ENCODE measurements around the gene ZNF346.
A peak's percentile ranks its signal among the peaks of the same experiment; 100 is the strongest.

ZNF346 gene

GRCh38 chr5:177086654-177087397 lies 64.3 kb downstream of the ZNF346 start, which contains the start of gene FGFR4:
Gene FGFR4, plus strand, starts transcription at chr5:177086915. Its CDS starts 2,688 bp downstream, at chr5:177089603.
- Mint-ChIP-seq H3K27ac (peak within 1 kb of the TSS; percentile 86 to 92 (median 91)), H3K36me3 (ENCODE audit: low read depth) (peaks cover 7% of the 10 kb centered on the region), H3K4me3 (peak within 1 kb of the TSS; percentile 79 to 88 (median 88)), H3K4me1 (peaks cover 34% of the 10 kb centered on the region), H3K27me3 (ENCODE audit: low read depth) (peaks cover 14% of the 10 kb centered on the region), H3K9me3 (no peaks in the 10 kb centered on the region)
- TF ChIP-seq, protein P1, sequence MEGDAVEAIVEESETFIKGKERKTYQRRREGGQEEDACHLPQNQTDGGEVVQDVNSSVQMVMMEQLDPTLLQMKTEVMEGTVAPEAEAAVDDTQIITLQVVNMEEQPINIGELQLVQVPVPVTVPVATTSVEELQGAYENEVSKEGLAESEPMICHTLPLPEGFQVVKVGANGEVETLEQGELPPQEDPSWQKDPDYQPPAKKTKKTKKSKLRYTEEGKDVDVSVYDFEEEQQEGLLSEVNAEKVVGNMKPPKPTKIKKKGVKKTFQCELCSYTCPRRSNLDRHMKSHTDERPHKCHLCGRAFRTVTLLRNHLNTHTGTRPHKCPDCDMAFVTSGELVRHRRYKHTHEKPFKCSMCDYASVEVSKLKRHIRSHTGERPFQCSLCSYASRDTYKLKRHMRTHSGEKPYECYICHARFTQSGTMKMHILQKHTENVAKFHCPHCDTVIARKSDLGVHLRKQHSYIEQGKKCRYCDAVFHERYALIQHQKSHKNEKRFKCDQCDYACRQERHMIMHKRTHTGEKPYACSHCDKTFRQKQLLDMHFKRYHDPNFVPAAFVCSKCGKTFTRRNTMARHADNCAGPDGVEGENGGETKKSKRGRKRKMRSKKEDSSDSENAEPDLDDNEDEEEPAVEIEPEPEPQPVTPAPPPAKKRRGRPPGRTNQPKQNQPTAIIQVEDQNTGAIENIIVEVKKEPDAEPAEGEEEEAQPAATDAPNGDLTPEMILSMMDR (IDR thresholded peaks at IDR 0.05; ENCODE audit: unreplicated experiment in 3 of 3): peak; percentile 72 to 92 (median 78)

DNA sequence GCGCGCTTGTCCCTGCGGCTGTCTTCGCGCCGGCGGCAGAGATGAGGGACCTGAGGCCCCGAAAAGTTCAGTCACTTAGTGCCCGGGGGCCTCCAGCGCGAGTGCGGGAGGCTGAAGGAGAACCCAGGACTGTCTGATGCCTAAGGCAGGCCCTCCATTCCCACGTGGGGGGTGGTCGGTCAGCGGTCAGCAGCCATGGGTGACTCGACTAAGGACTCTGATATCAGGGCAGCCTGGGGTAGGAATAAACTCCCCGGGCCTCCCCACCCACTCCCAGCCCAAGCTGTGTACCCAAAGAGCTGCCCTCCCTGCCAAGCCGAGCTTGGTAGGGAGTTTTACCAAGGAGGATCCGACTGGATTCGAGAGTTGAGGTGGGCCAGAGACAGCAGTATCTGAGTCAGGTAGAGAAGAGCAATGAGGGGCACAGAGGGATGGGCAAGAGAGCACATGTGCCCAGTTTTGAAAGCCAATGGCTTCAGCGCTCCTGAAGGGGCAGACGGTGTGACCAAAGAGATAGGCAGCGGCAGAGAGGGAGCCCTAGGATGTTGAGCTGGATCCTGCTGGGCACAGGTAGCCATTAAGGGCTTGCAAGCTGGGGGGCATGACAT lies 65.0 kb downstream of the ZNF346 start:
- Mint-ChIP-seq H3K9me3 (no peaks in the 10 kb centered on the region), H3K27me3 (ENCODE audit: low read depth) (peaks cover 14% of the 10 kb centered on the region), H3K4me1 (peaks cover 34% of the 10 kb centered on the region), H3K36me3 (ENCODE audit: low read depth) (peaks cover 9% of the 10 kb centered on the region), H3K27ac (peak overlapping the region; percentile 86 to 92 (median 91)), H3K4me3 (peak overlapping the region; percentile 79 to 88 (median 88))
- TF ChIP-seq, protein P1 (IDR thresholded peaks at IDR 0.05; ENCODE audit: unreplicated experiment in 3 of 3): no peak

- Mint-ChIP-seq H3K4me3 (peak overlapping the region; percentile 74 to 85 (median 82)), H3K27me3 (ENCODE audit: low read depth) (peaks cover 14% of the 10 kb centered on the region), H3K36me3 (ENCODE audit: low read depth) (peaks cover 9% of the 10 kb centered on the region), H3K9me3 (no peaks in the 10 kb centered on the region), H3K4me1 (peaks cover 35% of the 10 kb centered on the region), H3K27ac (peak overlapping the region; percentile 89 to 92 (median 90))
- TF ChIP-seq, protein P1 (IDR thresholded peaks at IDR 0.05; ENCODE audit: unreplicated experiment in 3 of 3): no peak
Observed at GRCh38 chr5:177089127-177089526, 66.6 kb downstream of the ZNF346 start.

DNA sequence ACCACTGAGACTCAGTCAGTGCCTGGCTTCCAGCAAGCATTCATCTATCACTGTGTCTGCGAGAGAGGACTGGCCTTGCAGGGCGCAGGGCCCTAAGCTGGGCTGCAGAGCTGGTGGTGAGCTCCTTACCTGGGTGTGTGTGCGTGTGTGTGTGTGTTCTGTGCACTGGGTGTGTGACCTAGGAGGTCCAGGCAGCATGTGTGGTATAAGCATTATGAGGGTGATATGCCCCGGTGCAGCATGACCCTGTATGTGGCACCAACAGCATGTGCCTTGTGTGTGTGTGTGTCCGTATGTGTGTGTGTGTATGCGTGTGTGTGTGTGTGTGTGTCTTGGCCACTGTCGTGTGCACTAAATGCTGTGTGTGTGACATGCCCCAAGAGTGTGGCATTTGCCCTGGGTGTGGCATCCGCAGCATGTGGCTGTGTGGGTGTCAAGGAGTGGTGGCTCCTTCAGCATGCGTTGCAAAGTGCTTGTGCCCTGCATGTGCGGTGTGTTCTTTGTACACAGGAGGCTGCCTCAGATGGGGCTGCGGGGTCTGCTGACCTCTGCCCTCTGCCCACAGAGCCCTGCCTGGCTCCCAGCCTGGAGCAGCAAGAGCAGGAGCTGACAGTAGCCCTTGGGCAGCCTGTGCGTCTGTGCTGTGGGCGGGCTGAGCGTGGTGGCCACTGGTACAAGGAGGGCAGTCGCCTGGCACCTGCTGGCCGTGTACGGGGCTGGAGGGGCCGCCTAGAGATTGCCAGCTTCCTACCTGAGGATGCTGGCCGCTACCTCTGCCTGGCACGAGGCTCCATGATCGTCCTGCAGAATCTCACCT lies 67.5 kb downstream of the ZNF346 start:
- TF ChIP-seq, protein P1 (IDR thresholded peaks at IDR 0.05; ENCODE audit: unreplicated experiment in 3 of 3): no peak
- H3K9me3 Mint-ChIP-seq: no peaks in the 10 kb centered on the region
- peaks cover 14% of the 10 kb centered on the region for H3K27me3 Mint-ChIP-seq (ENCODE audit: low read depth)
- peak overlapping the region; percentile 89 to 92 (median 90) for H3K27ac Mint-ChIP-seq
- peak overlapping the region; percentile 74 to 85 (median 82) for H3K4me3 Mint-ChIP-seq
- H3K36me3 Mint-ChIP-seq (ENCODE audit: low read depth): peaks cover 9% of the 10 kb centered on the region
- peaks cover 44% of the 10 kb centered on the region for H3K4me1 Mint-ChIP-seq

DNA sequence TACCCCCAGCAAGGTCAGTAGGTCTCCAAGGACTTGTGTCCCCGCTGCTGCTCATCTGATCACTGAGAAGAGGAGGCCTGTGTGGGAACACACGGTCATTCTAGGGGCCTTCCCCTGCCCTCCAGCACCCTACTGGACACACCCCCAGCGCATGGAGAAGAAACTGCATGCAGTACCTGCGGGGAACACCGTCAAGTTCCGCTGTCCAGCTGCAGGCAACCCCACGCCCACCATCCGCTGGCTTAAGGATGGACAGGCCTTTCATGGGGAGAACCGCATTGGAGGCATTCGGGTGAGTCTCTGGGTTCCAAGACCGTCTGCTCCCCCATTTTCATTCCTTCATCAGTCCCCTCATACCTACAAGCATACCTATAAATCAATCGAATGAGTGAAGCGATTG lies 68.3 kb downstream of the ZNF346 start:
- Mint-ChIP-seq H3K27me3 (ENCODE audit: low read depth) (peaks cover 14% of the 10 kb centered on the region), H3K27ac (peak overlapping the region in 1 of 3 experiments; percentile 25), H3K4me3 (no peak overlapping the region), H3K4me1 (peaks cover 49% of the 10 kb centered on the region), H3K9me3 (no peaks in the 10 kb centered on the region), H3K36me3 (ENCODE audit: low read depth) (peaks cover 9% of the 10 kb centered on the region)
- TF ChIP-seq, protein P1 (IDR thresholded peaks at IDR 0.05; ENCODE audit: unreplicated experiment in 3 of 3): no peak
